Nucleus accumbens (tissue), 56 donors: ENCODE data around the gene DCC.

Source experiments
- DNase-seq, 56 donors: peaks; one replicate each; lab custom pipeline; 2025; lab: John Stamatoyannopoulos, UW

DCC gene

DNA sequence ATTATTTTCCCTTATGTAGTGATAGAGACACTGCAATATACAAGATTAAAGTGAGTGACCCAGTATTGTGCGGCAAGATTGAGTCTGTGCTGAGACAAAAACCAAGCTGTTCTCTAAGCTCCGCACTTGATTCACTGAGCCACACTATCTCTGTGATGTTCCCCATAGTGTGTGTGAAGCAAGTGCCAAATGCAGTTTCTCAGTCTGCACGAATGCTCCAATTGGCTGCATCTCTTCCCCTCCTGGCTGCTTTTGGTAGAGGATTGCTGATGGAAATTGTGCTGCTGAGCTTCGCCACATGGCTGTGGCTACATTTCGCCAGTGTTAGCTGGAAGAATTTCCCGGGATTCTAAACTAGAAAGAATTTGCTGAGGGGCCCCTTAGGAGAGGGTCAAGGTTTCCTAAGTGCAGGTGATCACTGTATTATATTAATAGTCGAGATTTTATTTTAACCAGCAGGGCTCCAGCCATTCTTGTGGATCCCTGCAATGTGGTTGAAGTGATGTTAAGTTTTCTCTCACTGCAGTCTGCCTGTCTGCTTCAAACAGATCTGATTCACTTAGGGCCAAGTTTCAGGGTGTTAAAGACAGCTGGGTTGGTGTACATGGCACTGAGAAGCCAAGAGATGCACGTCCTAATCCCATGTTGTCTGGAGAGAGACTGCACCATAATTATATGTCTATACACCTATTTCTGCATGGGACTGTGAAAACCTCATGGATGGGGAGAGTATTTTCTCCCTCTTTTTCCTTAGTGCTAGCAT, 317.2 kb downstream of the DCC start:
- no peak for DNase-seq

DNA sequence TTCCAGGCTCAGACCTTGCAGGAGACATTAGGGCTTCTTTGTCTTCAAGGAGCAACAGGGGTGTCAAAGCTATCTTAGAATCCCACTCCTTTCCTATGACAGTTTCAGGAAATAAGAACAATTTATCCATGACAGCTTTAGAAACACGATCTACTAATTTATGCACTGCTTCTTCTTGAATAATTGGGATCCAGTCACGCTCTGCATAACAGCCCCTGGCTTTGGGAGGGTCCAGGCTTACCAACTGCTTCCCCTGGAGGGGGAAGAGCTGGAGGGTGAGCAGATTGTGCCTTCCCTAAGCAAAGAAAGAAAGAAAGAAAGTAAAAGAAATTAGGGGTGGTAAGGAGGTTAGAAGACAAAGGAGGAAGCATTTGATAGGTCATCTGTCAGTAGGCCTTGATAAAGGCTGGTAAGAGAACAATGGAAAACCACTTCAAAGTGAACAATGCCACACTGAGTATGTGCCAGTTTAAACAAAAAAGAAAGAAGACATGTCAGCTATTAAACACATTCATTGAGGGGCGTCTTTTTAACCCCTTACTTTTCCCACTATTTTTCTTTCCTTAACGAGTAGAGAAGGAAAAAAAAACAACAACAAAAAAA, 327.6 kb downstream of the DCC start:
- DNase-seq: no peak

- no peak for DNase-seq
Observed at GRCh38 chr18:52670896-52671295, 330.9 kb downstream of the DCC start.

- no peak for DNase-seq
Observed at GRCh38 chr18:52678034-52678433, 338.0 kb downstream of the DCC start.

DNA sequence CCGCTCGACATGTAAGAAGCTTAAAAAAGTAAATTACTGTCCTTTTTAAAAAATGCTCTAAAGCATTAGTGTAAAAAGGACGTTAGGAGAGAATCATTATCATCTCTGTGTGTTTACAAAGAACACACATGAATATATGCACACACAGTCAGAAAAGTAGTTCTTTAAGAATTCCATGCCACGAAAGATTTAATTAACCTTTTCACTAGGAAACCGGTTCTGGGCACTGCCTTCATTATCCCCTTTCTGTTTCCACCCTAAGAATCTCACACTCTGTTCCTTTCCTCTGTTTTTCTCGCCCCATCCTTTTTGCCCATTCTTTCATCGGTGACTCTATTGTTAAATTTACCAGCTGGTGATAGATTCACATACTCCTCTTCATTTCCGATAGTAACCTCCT, 338.6 kb downstream of the DCC start:
- no peak for DNase-seq

- no peak for DNase-seq
Observed at GRCh38 chr18:52679354-52679753, 339.4 kb downstream of the DCC start.

GRCh38 chr18:52682260-52682659, 342.3 kb downstream of the DCC start:
- DNase-seq: no peak

DNA sequence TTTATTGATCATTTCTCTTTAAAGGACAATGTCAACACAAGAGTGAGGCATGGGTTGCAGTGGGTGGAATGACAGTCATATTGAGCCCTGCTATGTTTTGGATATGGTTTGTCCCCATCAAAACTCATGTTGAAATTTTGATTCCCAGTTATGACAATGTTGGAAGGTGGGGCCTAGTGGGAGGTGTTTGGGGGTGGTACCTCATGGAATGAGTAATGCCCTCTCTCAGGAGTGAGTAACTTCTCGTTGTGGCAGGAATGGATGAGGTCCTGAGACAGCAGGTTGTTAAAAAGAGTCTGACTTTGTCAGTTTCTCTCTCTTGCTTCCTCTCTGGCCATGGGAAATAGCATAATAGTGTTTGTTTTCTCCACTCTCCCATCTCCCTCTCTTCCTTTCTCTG, 345.3 kb downstream of the DCC start:
- peak in 7 of 56 donors; percentile 7 to 46 (median 16) for DNase-seq

- no peak for DNase-seq
Observed at GRCh38 chr18:52691841-52692240, 351.8 kb downstream of the DCC start.

DNA sequence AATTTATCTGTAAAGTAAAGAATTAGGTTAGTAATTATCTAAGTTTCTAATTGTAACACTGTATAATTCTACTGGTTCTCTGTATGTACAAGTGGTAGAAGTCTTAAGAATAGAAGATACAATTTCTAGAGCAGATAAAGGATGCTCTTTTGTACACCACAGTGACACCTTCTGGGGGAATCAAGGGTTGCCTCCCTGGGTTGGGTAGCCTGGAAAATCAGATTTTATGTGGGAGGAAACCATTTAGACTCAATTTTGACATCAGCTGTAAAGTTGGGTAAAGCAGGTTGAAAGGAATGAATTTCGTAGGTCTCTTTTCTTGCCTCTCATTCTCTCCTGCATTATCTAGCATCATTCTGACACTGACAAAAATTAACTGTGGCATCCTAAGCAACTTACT, 354.8 kb downstream of the DCC start:
- peak in 19 of 56 donors; percentile 2 to 56 (median 11) for DNase-seq

DNA sequence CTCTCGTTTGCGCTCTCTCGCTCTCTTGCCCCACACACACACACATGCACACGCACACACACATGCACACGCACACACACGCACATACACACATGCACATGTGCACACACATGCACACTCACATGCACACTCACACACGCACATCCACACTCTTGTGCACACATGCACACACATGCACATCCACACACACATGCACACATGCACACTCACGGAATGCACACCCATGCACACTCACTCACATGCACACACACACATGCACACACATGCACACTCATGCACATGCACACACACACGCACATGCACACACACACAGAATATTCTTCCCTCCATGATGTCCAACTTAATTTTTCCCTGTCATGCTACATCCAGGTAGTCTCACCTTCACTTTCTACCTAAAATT, 360.1 kb downstream of the DCC start:
- DNase-seq: no peak

GRCh38 chr18:52700816-52701215, 360.8 kb downstream of the DCC start:
- DNase-seq: no peak

DNA sequence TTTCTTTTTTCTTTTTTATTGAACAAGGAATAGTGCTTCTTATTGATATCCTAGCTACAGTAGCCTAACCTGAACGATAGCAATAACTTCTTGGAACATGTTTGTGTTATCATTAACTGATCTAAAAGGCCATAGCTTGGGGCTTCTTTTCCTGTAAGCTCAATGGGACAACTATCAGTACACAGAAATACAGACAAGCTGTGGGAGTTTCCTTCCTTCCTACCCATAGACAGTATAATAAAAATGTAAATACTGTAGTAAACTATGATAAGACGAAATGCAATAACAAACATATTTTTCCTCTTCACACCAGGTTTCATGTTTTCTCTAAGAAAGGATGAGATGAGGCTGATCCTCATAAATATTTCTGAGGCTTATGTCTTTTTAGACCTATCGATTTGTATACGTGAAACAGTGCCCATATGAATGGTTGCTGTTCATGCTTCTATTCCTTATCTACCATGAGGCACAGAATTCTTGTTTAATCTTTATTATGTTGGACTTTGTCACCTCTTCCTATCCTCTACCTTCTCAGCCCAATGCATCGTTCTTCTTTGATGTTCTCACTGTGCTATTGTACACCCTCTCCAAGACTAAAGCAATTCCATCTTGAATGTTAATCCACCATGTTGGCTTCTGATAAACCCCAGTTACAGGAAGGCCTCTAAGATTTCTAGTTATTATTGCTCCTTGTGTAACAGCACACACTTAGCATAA, 361.4 kb downstream of the DCC start:
- no peak for DNase-seq

- no peak for DNase-seq
Observed at GRCh38 chr18:52715421-52715820, 375.4 kb downstream of the DCC start.

- DNase-seq: no peak
Observed at GRCh38 chr18:52715991-52716390, 376.0 kb downstream of the DCC start.

DNA sequence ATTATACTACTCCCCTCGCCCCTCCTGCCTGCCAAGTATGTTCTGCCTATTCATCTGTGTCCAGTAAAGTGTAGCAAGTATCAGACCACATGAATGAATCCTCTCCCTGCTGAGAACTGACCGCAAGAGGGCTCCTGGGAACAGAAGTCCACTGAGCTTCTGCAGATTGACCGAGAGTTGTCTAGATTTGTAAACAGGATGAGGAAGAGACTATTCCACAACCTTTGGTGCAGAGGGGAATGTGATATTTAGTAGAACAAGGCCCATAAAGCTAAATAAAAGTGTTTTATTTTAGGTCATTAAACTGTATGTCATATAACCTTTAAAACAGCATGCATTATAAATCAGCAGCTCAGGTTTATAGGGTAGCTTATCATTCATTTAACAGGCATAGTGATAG, 377.0 kb downstream of the DCC start:
- DNase-seq: peak in 33 of 56 donors; percentile 1 to 71 (median 15)

DNA sequence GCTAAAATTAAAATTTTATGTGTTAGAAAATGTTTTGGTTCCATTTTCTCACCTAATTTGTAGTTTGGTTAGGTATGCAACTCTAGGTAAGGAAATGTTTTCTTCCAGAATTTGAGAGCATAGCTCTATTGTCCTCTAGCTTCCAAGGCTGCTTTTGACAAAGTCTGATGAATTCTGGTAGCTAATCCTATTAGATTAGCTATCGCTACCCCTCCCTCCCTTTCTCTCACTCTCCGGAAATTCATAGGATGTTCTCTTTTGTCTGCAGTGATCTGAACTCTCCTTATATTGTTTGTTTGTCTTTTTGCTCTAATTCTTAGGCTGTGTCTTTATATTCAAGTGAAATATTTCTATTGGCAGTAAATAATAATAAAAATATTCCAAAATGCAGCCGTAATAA, 382.9 kb downstream of the DCC start:
- no peak for DNase-seq

- no peak for DNase-seq
Observed at GRCh38 chr18:52723550-52723970, 383.6 kb downstream of the DCC start.

DNA sequence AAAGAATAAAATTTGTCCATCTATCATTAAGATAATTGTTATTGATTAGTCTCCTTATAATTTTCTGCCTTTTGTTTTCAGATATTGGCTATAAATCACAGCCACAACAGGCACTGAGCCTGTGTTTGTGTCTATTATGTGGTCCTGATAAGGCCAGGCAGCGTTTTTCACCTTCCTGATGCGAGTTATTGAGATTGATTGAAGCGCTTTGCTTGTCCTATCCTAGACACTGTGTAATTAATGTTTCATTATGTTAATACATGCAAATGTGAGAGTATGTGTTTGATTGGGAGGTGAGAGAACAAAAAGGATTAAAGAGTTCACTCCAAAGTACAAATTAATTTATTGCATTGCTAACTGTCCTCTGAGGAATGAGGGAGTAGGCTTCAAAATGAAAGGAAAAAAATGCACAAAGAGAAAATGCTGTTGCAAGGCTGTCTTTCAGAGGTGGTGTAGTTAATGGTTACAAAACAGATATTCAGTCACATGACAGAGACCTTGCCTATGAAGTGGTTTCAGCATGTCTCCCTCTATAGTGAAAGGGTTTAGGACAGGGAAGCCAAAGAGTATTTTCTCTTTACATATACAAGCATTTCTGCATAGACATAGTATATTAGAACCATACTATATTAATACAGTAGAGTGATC, 391.1 kb downstream of the DCC start:
- DNase-seq: no peak

GRCh38 chr18:52738946-52739345, 398.9 kb downstream of the DCC start:
- no peak for DNase-seq

GRCh38 chr18:52746986-52747385, 407.0 kb downstream of the DCC start:
- DNase-seq: no peak
